Panc1 (cell line): ENCODE measurements around the gene ZDHHC11.
"Not testable (repeated sequence)": the region's sequence is repeated elsewhere in the genome, so short reads cannot be mapped to it uniquely, and the experiment has no call there.

Source experiments
- SIN3A ChIP-seq: IDR thresholded peaks from 2 replicates; pipeline ENCODE4 v1.6.1; 2012; ENCODE audit warnings: low read depth, mild to moderate bottlenecking, low read length, moderate library complexity, borderline replicate concordance; ENCODE audit not compliant: insufficient read depth
- TF ChIP-seq, protein P1 (sequence below): fragments of 450-650 bp; IDR thresholded peaks from 2 replicates; pipeline ENCODE4 v1.5.1; 2017; ENCODE audit warnings: mild to moderate bottlenecking
- TF ChIP-seq, protein P2 (sequence below), 2 experiments: IDR thresholded peaks; 2 replicates each; pipeline ENCODE4 v1.6.1; 2011 to 2012; ENCODE audit warnings: low read depth in 2 of 2, control low read depth in 1 of 2, low read length in 1 of 2, mild to moderate bottlenecking in 1 of 2, moderate library complexity in 1 of 2; ENCODE audit not compliant: insufficient read depth in 1 of 2

DNA sequence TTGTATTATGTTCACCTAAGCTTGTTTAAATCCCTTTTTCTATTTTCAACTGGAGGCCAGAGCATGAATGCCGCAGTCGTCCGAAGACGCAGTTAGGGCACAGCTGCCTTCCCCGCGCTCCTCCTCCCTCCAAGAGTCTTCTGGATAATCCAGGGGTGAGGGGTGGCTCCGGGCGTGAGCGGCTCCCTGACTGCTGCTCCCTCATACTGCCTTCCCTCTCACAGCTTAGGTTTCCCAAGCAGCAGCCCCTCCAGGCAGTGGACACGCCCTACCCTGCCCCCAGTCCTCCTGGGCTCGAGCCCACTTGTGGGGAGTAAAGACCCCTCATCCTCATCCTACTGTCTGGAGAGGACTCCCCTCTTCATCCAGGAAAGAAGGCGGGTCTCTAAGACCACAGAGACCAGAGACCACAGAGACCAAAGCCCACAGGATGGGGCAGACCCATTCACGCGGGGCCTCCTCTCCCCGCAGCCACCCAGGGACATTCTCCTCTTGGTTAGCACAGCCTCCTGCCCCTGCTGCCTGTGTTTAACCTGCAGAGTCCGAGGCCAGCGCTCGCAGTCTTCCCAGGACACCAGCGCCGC, 98.2 kb downstream of the ZDHHC11 start:
- TF ChIP-seq, protein P1, sequence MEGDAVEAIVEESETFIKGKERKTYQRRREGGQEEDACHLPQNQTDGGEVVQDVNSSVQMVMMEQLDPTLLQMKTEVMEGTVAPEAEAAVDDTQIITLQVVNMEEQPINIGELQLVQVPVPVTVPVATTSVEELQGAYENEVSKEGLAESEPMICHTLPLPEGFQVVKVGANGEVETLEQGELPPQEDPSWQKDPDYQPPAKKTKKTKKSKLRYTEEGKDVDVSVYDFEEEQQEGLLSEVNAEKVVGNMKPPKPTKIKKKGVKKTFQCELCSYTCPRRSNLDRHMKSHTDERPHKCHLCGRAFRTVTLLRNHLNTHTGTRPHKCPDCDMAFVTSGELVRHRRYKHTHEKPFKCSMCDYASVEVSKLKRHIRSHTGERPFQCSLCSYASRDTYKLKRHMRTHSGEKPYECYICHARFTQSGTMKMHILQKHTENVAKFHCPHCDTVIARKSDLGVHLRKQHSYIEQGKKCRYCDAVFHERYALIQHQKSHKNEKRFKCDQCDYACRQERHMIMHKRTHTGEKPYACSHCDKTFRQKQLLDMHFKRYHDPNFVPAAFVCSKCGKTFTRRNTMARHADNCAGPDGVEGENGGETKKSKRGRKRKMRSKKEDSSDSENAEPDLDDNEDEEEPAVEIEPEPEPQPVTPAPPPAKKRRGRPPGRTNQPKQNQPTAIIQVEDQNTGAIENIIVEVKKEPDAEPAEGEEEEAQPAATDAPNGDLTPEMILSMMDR: not testable (repeated sequence)
- TF ChIP-seq SIN3A: not testable (repeated sequence)
- TF ChIP-seq, protein P2, sequence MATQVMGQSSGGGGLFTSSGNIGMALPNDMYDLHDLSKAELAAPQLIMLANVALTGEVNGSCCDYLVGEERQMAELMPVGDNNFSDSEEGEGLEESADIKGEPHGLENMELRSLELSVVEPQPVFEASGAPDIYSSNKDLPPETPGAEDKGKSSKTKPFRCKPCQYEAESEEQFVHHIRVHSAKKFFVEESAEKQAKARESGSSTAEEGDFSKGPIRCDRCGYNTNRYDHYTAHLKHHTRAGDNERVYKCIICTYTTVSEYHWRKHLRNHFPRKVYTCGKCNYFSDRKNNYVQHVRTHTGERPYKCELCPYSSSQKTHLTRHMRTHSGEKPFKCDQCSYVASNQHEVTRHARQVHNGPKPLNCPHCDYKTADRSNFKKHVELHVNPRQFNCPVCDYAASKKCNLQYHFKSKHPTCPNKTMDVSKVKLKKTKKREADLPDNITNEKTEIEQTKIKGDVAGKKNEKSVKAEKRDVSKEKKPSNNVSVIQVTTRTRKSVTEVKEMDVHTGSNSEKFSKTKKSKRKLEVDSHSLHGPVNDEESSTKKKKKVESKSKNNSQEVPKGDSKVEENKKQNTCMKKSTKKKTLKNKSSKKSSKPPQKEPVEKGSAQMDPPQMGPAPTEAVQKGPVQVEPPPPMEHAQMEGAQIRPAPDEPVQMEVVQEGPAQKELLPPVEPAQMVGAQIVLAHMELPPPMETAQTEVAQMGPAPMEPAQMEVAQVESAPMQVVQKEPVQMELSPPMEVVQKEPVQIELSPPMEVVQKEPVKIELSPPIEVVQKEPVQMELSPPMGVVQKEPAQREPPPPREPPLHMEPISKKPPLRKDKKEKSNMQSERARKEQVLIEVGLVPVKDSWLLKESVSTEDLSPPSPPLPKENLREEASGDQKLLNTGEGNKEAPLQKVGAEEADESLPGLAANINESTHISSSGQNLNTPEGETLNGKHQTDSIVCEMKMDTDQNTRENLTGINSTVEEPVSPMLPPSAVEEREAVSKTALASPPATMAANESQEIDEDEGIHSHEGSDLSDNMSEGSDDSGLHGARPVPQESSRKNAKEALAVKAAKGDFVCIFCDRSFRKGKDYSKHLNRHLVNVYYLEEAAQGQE (IDR thresholded peaks at IDR 0.05; ENCODE audit: insufficient read depth in 1 of 2, low read depth in 2 of 2, low read length in 1 of 2): not testable (repeated sequence)
